Endothelial cell (in vitro differentiated cells): ENCODE measurements around the gene CETN1. TPM values are rescaled to one million over a fixed set of nuclear protein-coding genes. Genes with fewer than 3 reads are reported as not detected.
A peak's percentile ranks its signal among the peaks of the same experiment; 100 is the strongest.

ENCODE experiments used
- DNase-seq: peaks from one replicate; pipeline ENCODE4 v3.0.0; 2021; ENCODE audit warnings: low spot score
- H3K27ac Mint-ChIP-seq: one replicate; pipeline ENCODE4 v1.8.0; 2021; ENCODE audit warnings: mixed read lengths, inconsistent platforms; ENCODE audit not compliant: unreplicated experiment
- H3K27me3 Mint-ChIP-seq: one replicate; pipeline ENCODE4 v1.8.0; 2021; ENCODE audit warnings: mild to moderate bottlenecking, moderate library complexity, mixed read lengths, inconsistent platforms; ENCODE audit not compliant: unreplicated experiment
- H3K36me3 Mint-ChIP-seq: one replicate; pipeline ENCODE4 v1.8.0; 2021; ENCODE audit warnings: mild to moderate bottlenecking, low read depth, mixed read lengths, inconsistent platforms; ENCODE audit not compliant: unreplicated experiment
- H3K4me1 Mint-ChIP-seq: one replicate; pipeline ENCODE4 v1.8.0; 2021; ENCODE audit warnings: mild to moderate bottlenecking, mixed read lengths, inconsistent platforms; ENCODE audit not compliant: unreplicated experiment
- H3K4me3 Mint-ChIP-seq: one replicate; pipeline ENCODE4 v1.8.0; 2021; ENCODE audit warnings: mild to moderate bottlenecking, mixed read lengths, inconsistent platforms; ENCODE audit not compliant: unreplicated experiment
- H3K9me3 Mint-ChIP-seq: one replicate; pipeline ENCODE4 v1.8.0; 2021; ENCODE audit warnings: mixed read lengths, inconsistent platforms; ENCODE audit not compliant: unreplicated experiment
- total RNA-seq: library from RNA; stranded (reverse); fragmentation: NEBNext Ultra II Directional; extraction: Animal tissue kit (Norgen Biotek cat#: 25700); gene quantifications from one replicate; pipeline ENCODE4 v1.2.1, GENCODE V29; 2021; ENCODE audit not compliant: unreplicated experiment
- TF ChIP-seq, protein P1 (sequence below): fragments of 200-600 bp; sonication (generic); IDR thresholded peaks from one replicate; pipeline ENCODE4 v1.5.0; 2021; ENCODE audit warnings: antibody characterized with exemption; ENCODE audit not compliant: unreplicated experiment

CETN1 gene
- total RNA-seq, 1 donor from 2014 or later = not detected

DNA sequence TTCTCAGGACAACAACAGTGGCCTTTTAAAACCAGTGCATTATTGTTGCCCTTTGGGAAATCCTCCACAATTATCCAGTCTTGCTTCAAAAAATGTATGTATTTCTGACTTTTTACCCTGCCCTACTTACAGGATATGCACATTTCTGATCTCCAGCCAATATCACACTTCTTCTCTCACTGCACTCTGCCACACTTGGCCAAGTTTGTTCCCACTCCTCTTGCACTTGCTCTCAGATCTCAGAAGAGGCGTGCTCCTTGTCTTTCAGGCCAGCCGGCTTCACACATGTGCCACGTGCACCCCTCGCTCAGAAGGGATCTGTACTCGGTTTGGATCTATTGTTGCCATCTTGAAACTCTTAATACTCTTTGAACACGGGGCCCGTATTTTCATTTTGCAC lies 32.0 kb downstream of the CETN1 start:
- no peak for DNase-seq
- no peak overlapping the region for H3K4me3 Mint-ChIP-seq
- H3K9me3 Mint-ChIP-seq = no peaks in the 10 kb centered on the region
- TF ChIP-seq, protein P1, sequence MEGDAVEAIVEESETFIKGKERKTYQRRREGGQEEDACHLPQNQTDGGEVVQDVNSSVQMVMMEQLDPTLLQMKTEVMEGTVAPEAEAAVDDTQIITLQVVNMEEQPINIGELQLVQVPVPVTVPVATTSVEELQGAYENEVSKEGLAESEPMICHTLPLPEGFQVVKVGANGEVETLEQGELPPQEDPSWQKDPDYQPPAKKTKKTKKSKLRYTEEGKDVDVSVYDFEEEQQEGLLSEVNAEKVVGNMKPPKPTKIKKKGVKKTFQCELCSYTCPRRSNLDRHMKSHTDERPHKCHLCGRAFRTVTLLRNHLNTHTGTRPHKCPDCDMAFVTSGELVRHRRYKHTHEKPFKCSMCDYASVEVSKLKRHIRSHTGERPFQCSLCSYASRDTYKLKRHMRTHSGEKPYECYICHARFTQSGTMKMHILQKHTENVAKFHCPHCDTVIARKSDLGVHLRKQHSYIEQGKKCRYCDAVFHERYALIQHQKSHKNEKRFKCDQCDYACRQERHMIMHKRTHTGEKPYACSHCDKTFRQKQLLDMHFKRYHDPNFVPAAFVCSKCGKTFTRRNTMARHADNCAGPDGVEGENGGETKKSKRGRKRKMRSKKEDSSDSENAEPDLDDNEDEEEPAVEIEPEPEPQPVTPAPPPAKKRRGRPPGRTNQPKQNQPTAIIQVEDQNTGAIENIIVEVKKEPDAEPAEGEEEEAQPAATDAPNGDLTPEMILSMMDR = no peak
- no peak overlapping the region for H3K27ac Mint-ChIP-seq
- H3K27me3 Mint-ChIP-seq = peaks cover 1% of the 10 kb centered on the region
- no peaks in the 10 kb centered on the region for H3K36me3 Mint-ChIP-seq
- peaks cover 13% of the 10 kb centered on the region for H3K4me1 Mint-ChIP-seq

DNA sequence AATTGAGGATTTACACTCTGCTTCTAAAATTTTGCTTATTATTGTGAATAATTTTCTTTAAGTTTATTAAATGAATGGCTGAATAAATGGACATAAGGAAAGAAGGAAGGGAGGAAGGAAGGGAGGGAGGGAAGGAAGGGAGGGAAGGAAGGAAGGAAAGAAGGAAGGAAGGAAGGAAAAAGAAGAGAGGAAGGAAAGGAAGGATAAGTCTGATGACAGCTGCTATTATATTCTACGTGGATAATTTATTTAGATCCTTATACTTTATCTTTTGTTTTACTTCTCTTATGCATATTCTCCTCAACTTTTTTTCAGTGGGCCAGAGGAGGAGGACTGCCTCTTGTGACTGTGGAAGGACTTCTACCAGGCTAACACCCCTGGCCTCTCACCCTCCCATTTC lies 34.0 kb downstream of the CETN1 start:
- Mint-ChIP-seq H3K4me1 (peaks cover 13% of the 10 kb centered on the region), H3K4me3 (no peak overlapping the region), H3K27me3 (peaks cover 1% of the 10 kb centered on the region), H3K27ac (no peak overlapping the region), H3K36me3 (no peaks in the 10 kb centered on the region), H3K9me3 (no peaks in the 10 kb centered on the region)
- TF ChIP-seq, protein P1 = no peak
- DNase-seq = no peak

DNA sequence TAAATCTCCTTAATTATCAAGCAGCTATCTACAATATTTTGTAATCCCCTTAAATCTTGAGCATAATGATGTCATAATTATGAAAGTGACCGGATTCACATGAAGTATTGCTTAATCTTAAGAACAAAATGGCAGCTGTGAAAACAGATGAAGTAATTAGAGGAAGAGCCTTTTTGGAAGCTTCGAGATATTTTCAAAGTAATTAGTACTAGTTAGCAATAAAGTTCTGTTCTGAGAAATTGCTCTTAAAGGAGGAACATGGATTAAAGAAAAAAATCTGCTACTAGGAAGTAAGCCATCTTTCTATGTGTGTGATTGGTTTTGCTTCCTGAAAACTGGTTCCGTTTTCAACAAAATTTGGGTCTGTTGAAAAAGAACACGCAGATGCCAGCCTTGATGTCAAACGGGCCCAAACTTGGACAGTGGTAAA lies 34.9 kb downstream of the CETN1 start:
- H3K9me3 Mint-ChIP-seq = no peaks in the 10 kb centered on the region
- H3K4me3 Mint-ChIP-seq = no peak overlapping the region
- peaks cover 1% of the 10 kb centered on the region for H3K27me3 Mint-ChIP-seq
- H3K27ac Mint-ChIP-seq = no peak overlapping the region
- no peak for DNase-seq
- H3K36me3 Mint-ChIP-seq = no peaks in the 10 kb centered on the region
- peaks cover 13% of the 10 kb centered on the region for H3K4me1 Mint-ChIP-seq
- TF ChIP-seq, protein P1 = no peak

DNA sequence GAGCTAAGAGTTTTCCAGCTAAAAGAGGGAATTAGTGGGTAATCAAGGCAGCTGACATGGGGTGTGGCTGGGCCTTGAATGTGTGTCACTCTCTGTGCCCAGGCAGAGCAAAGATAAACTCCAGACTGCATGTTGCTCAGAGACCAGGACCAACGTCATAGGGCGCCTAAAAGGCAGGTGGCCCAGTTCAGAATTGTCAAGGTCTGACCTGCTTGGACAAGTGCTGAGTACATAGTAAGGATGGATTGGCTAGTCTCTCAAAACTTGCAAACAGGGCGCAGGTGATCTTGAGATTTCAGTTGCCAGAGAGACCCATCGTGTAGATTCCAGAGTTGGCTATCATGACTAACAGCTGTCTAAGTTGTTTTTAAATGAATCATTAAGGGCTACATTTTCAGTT lies 35.6 kb downstream of the CETN1 start:
- no peaks in the 10 kb centered on the region for H3K9me3 Mint-ChIP-seq
- no peak overlapping the region for H3K4me3 Mint-ChIP-seq
- DNase-seq = no peak

DNA sequence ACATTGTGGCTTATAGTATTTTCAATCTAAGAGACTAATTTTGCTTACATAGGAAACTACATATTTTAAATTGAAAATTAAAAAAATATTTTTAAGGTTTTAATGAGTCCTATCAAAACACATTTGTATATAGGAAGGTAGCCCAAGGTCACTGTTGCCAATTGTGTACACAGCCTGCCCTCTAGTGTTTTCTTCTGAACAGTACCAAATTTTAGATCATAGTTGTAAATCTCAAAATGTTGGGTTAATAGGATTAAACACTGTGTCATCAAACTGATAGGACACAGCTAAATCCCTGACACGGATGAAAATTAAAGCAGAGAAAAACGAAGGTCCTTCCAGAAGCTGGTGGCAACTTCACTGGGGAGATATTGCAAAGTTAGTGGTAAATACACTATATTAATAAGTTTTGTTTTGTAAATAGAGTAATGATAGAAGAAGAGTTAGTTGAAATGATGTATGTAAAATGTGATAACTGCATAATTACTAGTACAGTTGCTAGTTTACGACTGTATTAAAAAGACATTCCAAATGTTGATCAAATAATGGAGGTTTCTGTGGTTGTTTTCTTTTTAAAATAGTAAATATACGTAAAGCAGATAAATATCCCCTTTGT lies 36.3 kb downstream of the CETN1 start:
- H3K4me1 Mint-ChIP-seq = peaks cover 9% of the 10 kb centered on the region
- no peak overlapping the region for H3K27ac Mint-ChIP-seq
- no peaks in the 10 kb centered on the region for H3K27me3 Mint-ChIP-seq
- TF ChIP-seq, protein P1 = peak; percentile 69
- DNase-seq = no peak
- no peak overlapping the region for H3K4me3 Mint-ChIP-seq
- H3K36me3 Mint-ChIP-seq = no peaks in the 10 kb centered on the region
- no peaks in the 10 kb centered on the region for H3K9me3 Mint-ChIP-seq

More for the DNA sequence above, 35.6 kb downstream of the CETN1 start:
- no peaks in the 10 kb centered on the region for H3K36me3 Mint-ChIP-seq
- TF ChIP-seq, protein P1 = no peak
- peaks cover 1% of the 10 kb centered on the region for H3K27me3 Mint-ChIP-seq
- peaks cover 9% of the 10 kb centered on the region for H3K4me1 Mint-ChIP-seq
- no peak overlapping the region for H3K27ac Mint-ChIP-seq
